ENCODE measurements around the gene AGR2.
"Not testable (repeated sequence)": the region's sequence is repeated elsewhere in the genome, so short reads cannot be mapped to it uniquely, and the experiment has no call there.

The AGR2 gene

GRCh38 chr7:16778476-16778875 is 26.3 kb downstream of the AGR2 start:
- H3K27ac ChIP-seq: no peak overlapping the region
- DNase-seq (ENCODE audit: low read depth, low spot score): no peak

GRCh38 chr7:16776053-16776452 is 28.7 kb downstream of the AGR2 start:
- no peak for DNase-seq (ENCODE audit: low read depth, low spot score)
- H3K27ac ChIP-seq: no peak overlapping the region

GRCh38 chr7:16774986-16775385 is 29.8 kb downstream of the AGR2 start:
- H3K27ac ChIP-seq: no peak overlapping the region
- no peak for DNase-seq (ENCODE audit: low read depth, low spot score)

- H3K27ac ChIP-seq: no peak overlapping the region
These were observed 30.5 kb downstream of the AGR2 start for GRCh38 chr7:16774294-16774693.

GRCh38 chr7:16773884-16774283 is 30.9 kb downstream of the AGR2 start:
- H3K27ac ChIP-seq: no peak overlapping the region
- no peak for DNase-seq (ENCODE audit: low read depth, low spot score)

More at GRCh38 chr7:16774294-16774693, 30.5 kb downstream of the AGR2 start:
- no peak for DNase-seq (ENCODE audit: low read depth, low spot score)

- no peak overlapping the region for H3K27ac ChIP-seq
- DNase-seq (ENCODE audit: low read depth, low spot score): no peak
These were observed 31.5 kb downstream of the AGR2 start for GRCh38 chr7:16773326-16773725.

GRCh38 chr7:16770657-16771329 is 34.0 kb downstream of the AGR2 start:
- peak overlapping the region; percentile 32 for H3K27ac ChIP-seq
- peak; percentile 12 for DNase-seq (ENCODE audit: low read depth, low spot score)

GRCh38 chr7:16769994-16770393 is 34.8 kb downstream of the AGR2 start:
- DNase-seq (ENCODE audit: low read depth, low spot score): not testable (repeated sequence)
- H3K27ac ChIP-seq: peak overlapping the region; percentile 32

GRCh38 chr7:16765436-16765859 is 39.4 kb downstream of the AGR2 start:
- H3K27ac ChIP-seq: peak overlapping the region; percentile 0
- no peak for DNase-seq (ENCODE audit: low read depth, low spot score)

- DNase-seq (ENCODE audit: low read depth, low spot score): no peak
- H3K27ac ChIP-seq: peak overlapping the region; percentile 0
These were observed 39.9 kb downstream of the AGR2 start for GRCh38 chr7:16764942-16765341.

- no peak overlapping the region for H3K27ac ChIP-seq
These were observed 42.6 kb downstream of the AGR2 start for GRCh38 chr7:16762177-16762576.

GRCh38 chr7:16759840-16760239 is 45.0 kb downstream of the AGR2 start:
- H3K27ac ChIP-seq: no peak overlapping the region
- no peak for DNase-seq (ENCODE audit: low read depth, low spot score)

More at GRCh38 chr7:16762177-16762576, 42.6 kb downstream of the AGR2 start:
- no peak for DNase-seq (ENCODE audit: low read depth, low spot score)

- DNase-seq (ENCODE audit: low read depth, low spot score): no peak
- H3K27ac ChIP-seq: no peak overlapping the region
These were observed 45.9 kb downstream of the AGR2 start for GRCh38 chr7:16758631-16759611.

GRCh38 chr7:16758036-16758435 is 46.8 kb downstream of the AGR2 start:
- DNase-seq (ENCODE audit: low read depth, low spot score): no peak
- no peak overlapping the region for H3K27ac ChIP-seq

- peak overlapping the region; percentile 57 for H3K27ac ChIP-seq
- DNase-seq (ENCODE audit: low read depth, low spot score): no peak
These were observed 49.4 kb downstream of the AGR2 start for GRCh38 chr7:16755397-16755796.

GRCh38 chr7:16754856-16755317 is 49.9 kb downstream of the AGR2 start:
- DNase-seq (ENCODE audit: low read depth, low spot score): no peak
- peak overlapping the region; percentile 57 for H3K27ac ChIP-seq

- no peak for DNase-seq (ENCODE audit: low read depth, low spot score)
- H3K27ac ChIP-seq: peak overlapping the region; percentile 57
These were observed 50.6 kb downstream of the AGR2 start for GRCh38 chr7:16753932-16754855.

- peak; percentile 91 for DNase-seq (ENCODE audit: low read depth, low spot score)
- peak within 1 kb of the TSS; percentile 57 for H3K27ac ChIP-seq
These were observed 51.5 kb downstream of the AGR2 start, which contains the start of gene TSPAN13 for GRCh38 chr7:16753102-16753931. TSPAN13 (plus strand) TSS chr7:16753755; CDS start chr7:16753968, 213 bp downstream.

GRCh38 chr7:16747102-16747501 is 57.7 kb downstream of the AGR2 start:
- no peak overlapping the region for H3K27ac ChIP-seq
- DNase-seq (ENCODE audit: low read depth, low spot score): no peak
